Muscle layer of colon (tissue), 2 donors: ENCODE results near the gene TERB1.

Source experiments
- H3K27ac ChIP-seq: one replicate; pipeline ENCODE4 v1.7.0; 2013; ENCODE audit warnings: low read depth, mild to moderate bottlenecking, low read length, moderate library complexity
- H3K27me3 ChIP-seq, 2 donors: one replicate each; pipeline ENCODE4 v1.7.0; 2013; ENCODE audit warnings: low read length in 2 of 2, mild to moderate bottlenecking in 2 of 2; ENCODE audit not compliant: insufficient read depth in 2 of 2, control insufficient read depth in 1 of 2
- H3K36me3 ChIP-seq: one replicate; pipeline ENCODE4 v1.7.0; 2013; ENCODE audit warnings: mild to moderate bottlenecking, low read length; ENCODE audit not compliant: insufficient read depth
- H3K4me1 ChIP-seq: one replicate; pipeline ENCODE4 v1.7.0; 2013; ENCODE audit warnings: mild to moderate bottlenecking, low read length; ENCODE audit not compliant: insufficient read depth
- H3K4me3 ChIP-seq, 2 donors: one replicate each; pipeline ENCODE4 v1.7.0; 2013; ENCODE audit warnings: low read length in 2 of 2, low read depth in 1 of 2, mild to moderate bottlenecking in 1 of 2, moderate library complexity in 1 of 2
- H3K9ac ChIP-seq: one replicate; pipeline ENCODE4 v1.7.0; 2013; ENCODE audit warnings: low read length
- H3K9me3 ChIP-seq: one replicate; pipeline ENCODE4 v1.7.0; 2013; ENCODE audit warnings: mild to moderate bottlenecking, low read length
- donor health status: abdominal sarcoma.
- donor health status: Adenocarcinoma of cecum.

Gene TERB1

GRCh38 chr16:66801320-66802105 is at the start of gene TERB1:
TERB1 (minus strand) TSS chr16:66801584; CDS start chr16:66796798, 4,786 bp downstream.
- Histone ChIP-seq H3K27ac (no peak within 1 kb of the TSS), H3K9me3 (no peaks in the 10 kb centered on the region), H3K9ac (no peak within 1 kb of the TSS), H3K27me3 (no peaks in the 10 kb centered on the region), H3K4me3 (no peak within 1 kb of the TSS), H3K36me3 (peaks cover 36% of the 10 kb centered on the region), H3K4me1 (no peaks in the 10 kb centered on the region)

GRCh38 chr16:66850115-66850815 is 48.9 kb upstream of the TERB1 start:
- Histone ChIP-seq H3K9ac (no peak overlapping the region), H3K4me1 (no peaks in the 10 kb centered on the region), H3K27ac (no peak overlapping the region)

GRCh38 chr16:66849549-66849948 is 48.2 kb upstream of the TERB1 start:
- Histone ChIP-seq H3K36me3 (no peaks in the 10 kb centered on the region), H3K4me1 (no peaks in the 10 kb centered on the region), H3K4me3 (no peak overlapping the region), H3K27me3 (peaks cover 21 to 24% of the 10 kb centered on the region in 2 donors), H3K9me3 (no peaks in the 10 kb centered on the region), H3K9ac (no peak overlapping the region), H3K27ac (no peak overlapping the region)

More at GRCh38 chr16:66850115-66850815, 48.9 kb upstream of the TERB1 start:
- H3K4me3 ChIP-seq = no peak overlapping the region
- H3K9me3 ChIP-seq = no peaks in the 10 kb centered on the region
- H3K27me3 ChIP-seq = peaks cover 14 to 17% of the 10 kb centered on the region in 2 donors
- no peaks in the 10 kb centered on the region for H3K36me3 ChIP-seq

DNA sequence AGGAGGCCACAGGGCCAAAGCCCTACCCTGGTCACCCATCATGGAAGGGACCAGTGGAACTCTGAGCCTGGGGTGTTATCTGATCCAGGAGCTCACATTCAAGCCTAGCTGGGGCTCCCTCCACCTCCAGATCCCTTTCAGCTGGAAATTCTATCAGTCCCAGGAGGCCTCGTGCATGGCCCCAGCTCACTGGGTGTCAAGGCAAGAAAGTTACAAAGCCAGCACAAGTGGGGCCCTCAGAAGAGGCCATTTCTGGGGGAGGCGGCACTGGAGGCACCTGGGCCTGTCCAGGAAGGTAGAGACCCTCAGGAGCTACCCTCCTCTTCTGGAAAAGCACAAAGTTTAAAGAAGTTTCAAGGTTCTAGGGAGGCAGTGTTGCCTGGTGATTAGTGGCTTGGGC is 47.6 kb upstream of the TERB1 start:
- H3K9me3 ChIP-seq = no peaks in the 10 kb centered on the region
- H3K36me3 ChIP-seq = no peaks in the 10 kb centered on the region
- H3K4me1 ChIP-seq = no peaks in the 10 kb centered on the region
- no peak overlapping the region for H3K27ac ChIP-seq
- H3K27me3 ChIP-seq = peaks cover 24 to 30% of the 10 kb centered on the region in 2 donors
- no peak overlapping the region for H3K4me3 ChIP-seq
- H3K9ac ChIP-seq = no peak overlapping the region

DNA sequence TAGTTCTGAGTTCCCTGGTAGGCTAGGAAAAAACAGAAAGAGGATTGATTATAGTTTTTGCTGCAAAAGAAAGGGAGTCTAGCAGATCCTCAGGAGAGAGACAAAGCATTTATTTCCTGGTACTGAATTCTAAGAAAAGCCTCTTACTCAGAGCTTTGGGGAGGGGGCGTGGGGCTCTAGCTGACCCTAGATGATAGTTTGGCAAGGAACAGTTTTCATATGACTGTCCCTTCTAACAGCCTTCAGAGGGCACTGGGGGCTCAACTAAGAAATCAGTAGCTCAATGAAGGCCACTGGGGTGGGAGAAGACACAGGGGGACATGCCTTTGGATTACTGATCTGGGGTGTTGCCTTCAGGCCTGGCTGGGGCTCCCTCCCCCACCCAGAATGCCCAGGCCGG is 46.8 kb upstream of the TERB1 start:
- Histone ChIP-seq H3K9ac (no peak overlapping the region), H3K9me3 (no peaks in the 10 kb centered on the region), H3K36me3 (no peaks in the 10 kb centered on the region), H3K27me3 (peaks cover 24 to 35% of the 10 kb centered on the region in 2 donors), H3K4me3 (no peak overlapping the region), H3K4me1 (no peaks in the 10 kb centered on the region), H3K27ac (no peak overlapping the region)

DNA sequence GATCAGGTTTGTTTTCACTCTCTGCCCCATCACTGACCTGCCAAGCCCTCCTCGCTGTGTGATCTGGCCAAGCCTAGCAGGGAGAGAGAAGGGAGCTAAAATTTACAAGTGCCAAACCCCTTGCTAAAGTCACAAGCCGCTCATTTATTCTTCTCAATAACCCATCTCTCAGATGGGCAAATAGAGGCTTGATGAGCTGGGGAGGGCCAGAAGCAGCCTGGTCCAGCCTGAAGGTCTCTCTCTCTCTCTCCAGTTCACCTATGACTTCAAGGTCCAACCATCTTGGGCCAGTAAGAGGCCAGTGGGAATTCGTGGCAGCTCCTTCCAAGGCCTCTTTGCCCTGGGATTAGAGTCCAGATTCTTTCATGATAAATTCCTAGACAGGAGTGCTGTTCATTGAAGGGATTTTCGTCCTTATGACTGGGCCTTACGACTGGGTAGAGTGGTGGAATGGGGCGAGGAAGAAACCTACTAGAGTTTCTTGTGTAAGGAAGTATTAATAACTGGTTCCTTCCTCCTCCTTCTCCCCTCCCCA is 46.2 kb upstream of the TERB1 start:
- H3K9ac ChIP-seq = no peak overlapping the region
- H3K36me3 ChIP-seq = no peaks in the 10 kb centered on the region
- no peaks in the 10 kb centered on the region for H3K9me3 ChIP-seq
- no peak overlapping the region for H3K27ac ChIP-seq
- no peaks in the 10 kb centered on the region for H3K4me1 ChIP-seq
- H3K27me3 ChIP-seq = peaks cover 24 to 35% of the 10 kb centered on the region in 2 donors
- no peak overlapping the region for H3K4me3 ChIP-seq

DNA sequence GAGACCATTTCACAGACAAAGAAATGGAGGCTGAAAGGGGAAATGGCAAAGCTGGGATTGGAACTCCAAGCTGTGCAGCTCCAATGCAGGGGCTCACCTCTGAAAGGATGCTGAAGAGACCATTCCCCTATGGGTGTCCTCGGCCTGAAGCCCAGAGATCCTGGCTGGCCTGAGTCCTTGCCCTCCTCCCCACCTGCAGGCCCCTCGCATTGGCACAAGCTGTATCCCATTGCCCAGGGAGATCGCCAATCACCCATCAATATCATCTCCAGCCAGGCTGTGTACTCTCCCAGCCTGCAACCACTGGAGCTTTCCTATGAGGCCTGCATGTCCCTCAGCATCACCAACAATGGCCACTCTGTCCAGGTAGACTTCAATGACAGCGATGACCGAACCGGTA is 45.4 kb upstream of the TERB1 start:
- H3K27me3 ChIP-seq = peaks cover 24 to 35% of the 10 kb centered on the region in 2 donors
- no peaks in the 10 kb centered on the region for H3K4me1 ChIP-seq
- H3K9me3 ChIP-seq = no peaks in the 10 kb centered on the region
- no peak overlapping the region for H3K27ac ChIP-seq
- no peaks in the 10 kb centered on the region for H3K36me3 ChIP-seq
- no peak overlapping the region for H3K4me3 ChIP-seq
- no peak overlapping the region for H3K9ac ChIP-seq

GRCh38 chr16:66846266-66846665 is 44.9 kb upstream of the TERB1 start:
- no peaks in the 10 kb centered on the region for H3K36me3 ChIP-seq
- H3K27ac ChIP-seq = no peak overlapping the region
- no peak overlapping the region for H3K4me3 ChIP-seq
- H3K27me3 ChIP-seq = peaks cover 24 to 35% of the 10 kb centered on the region in 2 donors
- no peaks in the 10 kb centered on the region for H3K9me3 ChIP-seq
- H3K4me1 ChIP-seq = no peaks in the 10 kb centered on the region
- H3K9ac ChIP-seq = no peak overlapping the region

- Histone ChIP-seq H3K9ac (no peak overlapping the region), H3K27ac (no peak overlapping the region), H3K4me1 (no peaks in the 10 kb centered on the region), H3K9me3 (no peaks in the 10 kb centered on the region), H3K36me3 (no peaks in the 10 kb centered on the region), H3K27me3 (peaks cover 24 to 35% of the 10 kb centered on the region in 2 donors), H3K4me3 (no peak overlapping the region)
Observed at GRCh38 chr16:66845791-66846221, 44.4 kb upstream of the TERB1 start.

DNA sequence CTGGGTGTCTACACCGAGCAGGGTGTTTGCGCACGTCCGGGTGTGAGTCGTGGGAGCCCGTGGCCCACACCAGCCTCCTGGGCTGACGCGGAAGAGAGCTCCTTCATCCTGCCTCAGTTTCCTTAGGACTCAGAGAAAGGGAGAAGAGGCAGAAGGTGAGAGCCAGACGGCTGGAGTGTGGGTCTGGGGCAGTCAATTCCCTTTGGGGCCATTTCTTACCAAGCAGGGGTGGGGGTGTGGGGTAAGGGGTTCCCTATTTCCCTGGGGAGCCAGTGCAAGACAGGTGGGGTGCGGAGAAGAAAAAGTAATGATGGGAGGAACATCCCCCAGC is 43.7 kb upstream of the TERB1 start:
- H3K4me3 ChIP-seq = peak overlapping the region in 1 of 2 donors; percentile 42
- H3K36me3 ChIP-seq = no peaks in the 10 kb centered on the region
- no peaks in the 10 kb centered on the region for H3K9me3 ChIP-seq
- no peak overlapping the region for H3K27ac ChIP-seq
- no peaks in the 10 kb centered on the region for H3K4me1 ChIP-seq
- H3K27me3 ChIP-seq = peaks cover 24 to 35% of the 10 kb centered on the region in 2 donors
- no peak overlapping the region for H3K9ac ChIP-seq

GRCh38 chr16:66844342-66845079 is 43.1 kb upstream of the TERB1 start, which contains the start of gene CA7:
CA7 (plus strand) TSS chr16:66844414; CDS start chr16:66844488, 74 bp downstream.
- no peaks in the 10 kb centered on the region for H3K9me3 ChIP-seq
- no peak within 1 kb of the TSS for H3K27ac ChIP-seq
- H3K4me1 ChIP-seq = no peaks in the 10 kb centered on the region
- peak within 1 kb of the TSS; percentile 27 to 42 for H3K4me3 ChIP-seq
- no peaks in the 10 kb centered on the region for H3K36me3 ChIP-seq
- H3K27me3 ChIP-seq = peaks cover 24 to 35% of the 10 kb centered on the region in 2 donors
- H3K9ac ChIP-seq = no peak within 1 kb of the TSS
